ENCODE measurements around the gene LETM1. TPM values are rescaled to one million over a fixed set of nuclear protein-coding genes. Genes with fewer than 3 reads are reported as not detected.

LETM1 gene
- total RNA-seq, 2 donors from 2014 or later: 32.1 to 63.1 TPM

DNA sequence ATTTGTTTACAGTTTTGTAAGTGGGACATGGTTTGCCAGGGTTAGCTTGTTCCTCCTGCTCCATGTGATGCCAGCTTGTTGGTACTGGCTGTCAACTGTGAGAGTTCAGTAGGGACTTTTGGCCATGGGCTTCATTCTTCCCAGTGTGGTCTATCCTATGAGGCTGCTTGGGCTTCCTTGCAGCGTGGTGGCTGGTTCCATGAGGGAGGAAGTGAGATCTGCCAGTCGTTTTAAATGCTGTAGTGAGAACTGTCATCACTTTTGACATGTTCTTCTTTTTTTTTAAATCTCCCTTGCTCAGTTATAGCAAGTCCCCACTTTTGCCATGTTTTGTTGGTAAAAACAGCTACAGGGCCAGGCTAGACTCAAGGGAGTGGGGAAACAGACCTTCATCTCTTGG is 31.1 kb upstream of the LETM1 start:
- no peaks in the 10 kb centered on the region for H3K27me3 ChIP-seq (replicated peaks; ENCODE audit: insufficient read depth)
- intact Hi-C loops (cut with DNase I): no loop called here
- no peaks in the 10 kb centered on the region for H3K4me1 ChIP-seq (replicated peaks)
- WGBS: 67% methylated on average over 2 of the region's 2 CpGs
- TF ChIP-seq POLR2A (IDR thresholded peaks at IDR 0.05) (no peak), POLR2AphosphoS5 (IDR thresholded peaks at IDR 0.05) (no peak)
- TF ChIP-seq, protein P1, sequence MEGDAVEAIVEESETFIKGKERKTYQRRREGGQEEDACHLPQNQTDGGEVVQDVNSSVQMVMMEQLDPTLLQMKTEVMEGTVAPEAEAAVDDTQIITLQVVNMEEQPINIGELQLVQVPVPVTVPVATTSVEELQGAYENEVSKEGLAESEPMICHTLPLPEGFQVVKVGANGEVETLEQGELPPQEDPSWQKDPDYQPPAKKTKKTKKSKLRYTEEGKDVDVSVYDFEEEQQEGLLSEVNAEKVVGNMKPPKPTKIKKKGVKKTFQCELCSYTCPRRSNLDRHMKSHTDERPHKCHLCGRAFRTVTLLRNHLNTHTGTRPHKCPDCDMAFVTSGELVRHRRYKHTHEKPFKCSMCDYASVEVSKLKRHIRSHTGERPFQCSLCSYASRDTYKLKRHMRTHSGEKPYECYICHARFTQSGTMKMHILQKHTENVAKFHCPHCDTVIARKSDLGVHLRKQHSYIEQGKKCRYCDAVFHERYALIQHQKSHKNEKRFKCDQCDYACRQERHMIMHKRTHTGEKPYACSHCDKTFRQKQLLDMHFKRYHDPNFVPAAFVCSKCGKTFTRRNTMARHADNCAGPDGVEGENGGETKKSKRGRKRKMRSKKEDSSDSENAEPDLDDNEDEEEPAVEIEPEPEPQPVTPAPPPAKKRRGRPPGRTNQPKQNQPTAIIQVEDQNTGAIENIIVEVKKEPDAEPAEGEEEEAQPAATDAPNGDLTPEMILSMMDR (IDR thresholded peaks at IDR 0.05): no peak
- no peak overlapping the region for H3K27ac ChIP-seq
- no peaks in the 10 kb centered on the region for H3K9me3 ChIP-seq
- no peaks in the 10 kb centered on the region for H3K36me3 ChIP-seq
- no peak for DNase-seq (ENCODE audit: low spot score)
- H3K4me3 ChIP-seq: no peak overlapping the region

DNA sequence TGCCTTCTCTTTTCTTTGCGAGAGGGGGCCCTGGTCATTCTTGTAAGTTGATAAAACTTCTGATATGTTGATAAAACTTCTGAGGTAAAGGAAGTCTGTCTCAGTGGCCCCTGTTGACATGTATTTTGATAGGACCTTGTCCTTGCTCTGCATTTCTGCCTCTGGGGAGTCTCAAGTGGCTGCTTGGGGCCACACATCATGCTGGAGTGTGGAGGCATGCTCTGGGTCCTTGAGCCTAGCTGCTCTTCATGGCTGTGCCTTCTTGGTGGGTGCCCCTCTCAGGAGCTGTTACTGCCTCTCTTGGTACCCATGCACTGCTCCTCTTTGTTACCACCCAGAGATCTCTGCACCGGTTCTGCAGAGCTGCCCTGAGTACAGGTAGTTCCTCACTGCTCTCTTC is 29.5 kb upstream of the LETM1 start:
- no peaks in the 10 kb centered on the region for H3K9me3 ChIP-seq
- DNase-seq (ENCODE audit: low spot score): no peak
- no peak overlapping the region for H3K4me3 ChIP-seq
- WGBS: 75% methylated on average over 2 of the region's 2 CpGs
- intact Hi-C loops (cut with DNase I): no loop called here
- no peak overlapping the region for H3K27ac ChIP-seq
- no peaks in the 10 kb centered on the region for H3K36me3 ChIP-seq
- no peaks in the 10 kb centered on the region for H3K4me1 ChIP-seq (replicated peaks)
- TF ChIP-seq, protein P1 (IDR thresholded peaks at IDR 0.05): no peak
- no peaks in the 10 kb centered on the region for H3K27me3 ChIP-seq (replicated peaks; ENCODE audit: insufficient read depth)

DNA sequence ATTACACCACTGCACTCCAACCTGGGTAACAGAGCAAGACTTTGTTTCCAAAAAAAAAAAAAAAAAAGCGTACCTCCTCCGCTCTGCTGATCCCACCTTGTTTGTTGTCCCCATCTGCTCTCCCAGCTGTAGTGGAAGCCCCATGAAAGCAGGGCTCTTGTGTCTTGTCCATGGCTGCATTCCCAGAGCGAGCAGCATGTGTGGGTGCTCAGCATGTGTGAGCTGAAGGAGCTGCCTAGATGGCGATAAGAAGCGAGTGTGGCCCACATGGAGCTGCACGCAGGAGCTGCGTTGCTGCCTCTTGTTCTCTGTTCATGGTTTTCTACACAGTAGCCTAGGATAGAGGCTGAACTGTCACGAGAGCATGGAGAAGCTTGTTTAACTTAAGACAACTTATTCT is 27.6 kb upstream of the LETM1 start:
- Histone ChIP-seq H3K4me1 (replicated peaks) (no peaks in the 10 kb centered on the region), H3K27ac (no peak overlapping the region), H3K27me3 (replicated peaks; ENCODE audit: insufficient read depth) (no peaks in the 10 kb centered on the region), H3K4me3 (no peak overlapping the region), H3K9me3 (no peaks in the 10 kb centered on the region), H3K36me3 (no peaks in the 10 kb centered on the region)
- no peak for DNase-seq (ENCODE audit: low spot score)
- WGBS: 95% methylated on average over 8 of the region's 8 CpGs
- no peak for TF ChIP-seq POLR2A (IDR thresholded peaks at IDR 0.05)
- TF ChIP-seq, protein P1 (IDR thresholded peaks at IDR 0.05): no peak
- no peak for TF ChIP-seq POLR2AphosphoS5 (IDR thresholded peaks at IDR 0.05)
- intact Hi-C loops (cut with DNase I): no loop called here

DNA sequence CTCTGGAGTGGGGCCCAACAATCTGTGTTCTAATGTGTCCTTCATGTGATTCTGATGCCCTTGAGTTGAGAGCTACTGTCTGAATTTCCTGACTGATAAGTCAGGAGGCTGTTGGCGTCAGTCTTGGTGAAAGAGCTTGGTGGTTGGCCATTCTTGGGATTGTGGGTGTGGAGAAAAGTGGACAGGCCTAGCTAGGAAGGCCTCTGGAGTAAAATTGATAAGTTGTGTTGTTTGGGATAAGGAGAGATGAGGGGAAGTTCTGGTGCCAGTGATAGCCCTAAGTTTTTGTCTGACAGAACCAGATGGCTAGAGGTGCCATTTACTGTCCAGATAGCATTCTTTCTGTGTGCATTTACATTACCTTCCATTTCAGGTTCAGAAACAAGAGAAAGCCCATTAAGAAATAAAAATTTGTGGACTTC is 26.9 kb upstream of the LETM1 start:
- Histone ChIP-seq H3K9me3 (no peaks in the 10 kb centered on the region), H3K27ac (no peak overlapping the region), H3K4me1 (replicated peaks) (no peaks in the 10 kb centered on the region), H3K4me3 (no peak overlapping the region), H3K27me3 (replicated peaks; ENCODE audit: insufficient read depth) (no peaks in the 10 kb centered on the region), H3K36me3 (no peaks in the 10 kb centered on the region)
- intact Hi-C loops (cut with DNase I): no loop called here
- TF ChIP-seq, protein P1 (IDR thresholded peaks at IDR 0.05): no peak
- no peak for TF ChIP-seq POLR2A (IDR thresholded peaks at IDR 0.05)
- TF ChIP-seq POLR2AphosphoS5 (IDR thresholded peaks at IDR 0.05): no peak
- WGBS: 100% methylated on average over 1 of the region's 1 CpG
- DNase-seq (ENCODE audit: low spot score): no peak

DNA sequence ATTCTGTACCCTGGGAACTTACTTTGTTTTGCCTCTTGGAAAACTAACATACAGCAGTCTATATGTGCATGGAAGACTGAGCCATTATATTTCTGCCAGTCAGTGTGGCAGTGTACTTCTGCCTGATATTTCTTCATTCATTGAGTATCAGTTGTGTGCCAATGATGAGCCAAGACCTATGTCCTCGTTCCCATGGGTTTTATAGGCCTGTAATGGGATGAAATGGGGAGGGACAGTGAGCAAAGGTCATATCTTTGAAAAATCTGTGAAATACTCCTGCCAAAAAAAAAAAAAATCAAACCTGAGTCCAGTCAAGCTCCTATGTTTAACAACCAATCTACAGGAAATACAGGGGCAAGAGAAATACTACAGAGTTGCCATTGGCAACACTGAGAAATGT is 24.4 kb upstream of the LETM1 start:
- TF ChIP-seq, protein P1 (IDR thresholded peaks at IDR 0.05): no peak
- TF ChIP-seq POLR2AphosphoS5 (IDR thresholded peaks at IDR 0.05) (no peak), POLR2A (IDR thresholded peaks at IDR 0.05) (no peak)
- no peak overlapping the region for H3K4me3 ChIP-seq
- intact Hi-C loops (cut with DNase I): no loop called here
- H3K27ac ChIP-seq: no peak overlapping the region
- no peaks in the 10 kb centered on the region for H3K27me3 ChIP-seq (replicated peaks; ENCODE audit: insufficient read depth)
- H3K36me3 ChIP-seq: no peaks in the 10 kb centered on the region
- WGBS: 31% methylated on average over 1 of the region's 1 CpG
- H3K4me1 ChIP-seq (replicated peaks): no peaks in the 10 kb centered on the region
- DNase-seq (ENCODE audit: low spot score): no peak
- H3K9me3 ChIP-seq: no peaks in the 10 kb centered on the region

All from prostate gland (tissue), 2 donors.